ENCODE data around the gene POLR3H.

POLR3H gene

DNA sequence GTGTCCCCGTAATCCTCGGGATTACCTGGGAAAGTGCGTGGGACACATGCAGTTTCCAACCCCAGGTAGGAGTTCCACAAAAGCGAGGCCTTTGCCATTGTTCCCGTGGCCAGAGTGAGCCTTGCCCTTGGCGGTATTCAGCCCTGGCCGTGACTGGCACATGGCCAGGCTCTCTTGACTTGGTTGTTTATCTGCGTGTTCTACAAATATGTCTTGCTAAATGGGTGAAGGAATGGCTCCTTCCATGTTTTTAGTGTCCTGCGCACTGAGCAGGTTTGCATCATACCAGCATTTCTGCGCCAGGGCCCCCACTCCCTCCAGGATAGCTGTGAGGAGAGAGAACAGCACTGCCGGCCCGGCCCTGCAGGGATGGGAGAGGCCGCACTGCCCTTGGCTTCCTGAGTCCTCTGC is 20.0 kb downstream of the POLR3H start:
- DNase-seq (ENCODE audit: low spot score): no peak
- POLR2A ChIA-PET (ENCODE audit: low non-redundant PET): no interaction called here
- peak overlapping the region; percentile 61 for H3K27ac ChIP-seq
- CTCF ChIA-PET: interaction anchor here (1.0 kb wide), 1 partner anchor 14 kb away, joined by 3 read pairs; no protein-coding TSS in a partner anchor
- TF ChIP-seq, protein P1, sequence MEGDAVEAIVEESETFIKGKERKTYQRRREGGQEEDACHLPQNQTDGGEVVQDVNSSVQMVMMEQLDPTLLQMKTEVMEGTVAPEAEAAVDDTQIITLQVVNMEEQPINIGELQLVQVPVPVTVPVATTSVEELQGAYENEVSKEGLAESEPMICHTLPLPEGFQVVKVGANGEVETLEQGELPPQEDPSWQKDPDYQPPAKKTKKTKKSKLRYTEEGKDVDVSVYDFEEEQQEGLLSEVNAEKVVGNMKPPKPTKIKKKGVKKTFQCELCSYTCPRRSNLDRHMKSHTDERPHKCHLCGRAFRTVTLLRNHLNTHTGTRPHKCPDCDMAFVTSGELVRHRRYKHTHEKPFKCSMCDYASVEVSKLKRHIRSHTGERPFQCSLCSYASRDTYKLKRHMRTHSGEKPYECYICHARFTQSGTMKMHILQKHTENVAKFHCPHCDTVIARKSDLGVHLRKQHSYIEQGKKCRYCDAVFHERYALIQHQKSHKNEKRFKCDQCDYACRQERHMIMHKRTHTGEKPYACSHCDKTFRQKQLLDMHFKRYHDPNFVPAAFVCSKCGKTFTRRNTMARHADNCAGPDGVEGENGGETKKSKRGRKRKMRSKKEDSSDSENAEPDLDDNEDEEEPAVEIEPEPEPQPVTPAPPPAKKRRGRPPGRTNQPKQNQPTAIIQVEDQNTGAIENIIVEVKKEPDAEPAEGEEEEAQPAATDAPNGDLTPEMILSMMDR (conservative IDR thresholded peaks at IDR 0.05; ENCODE audit: low read depth): no peak

DNA sequence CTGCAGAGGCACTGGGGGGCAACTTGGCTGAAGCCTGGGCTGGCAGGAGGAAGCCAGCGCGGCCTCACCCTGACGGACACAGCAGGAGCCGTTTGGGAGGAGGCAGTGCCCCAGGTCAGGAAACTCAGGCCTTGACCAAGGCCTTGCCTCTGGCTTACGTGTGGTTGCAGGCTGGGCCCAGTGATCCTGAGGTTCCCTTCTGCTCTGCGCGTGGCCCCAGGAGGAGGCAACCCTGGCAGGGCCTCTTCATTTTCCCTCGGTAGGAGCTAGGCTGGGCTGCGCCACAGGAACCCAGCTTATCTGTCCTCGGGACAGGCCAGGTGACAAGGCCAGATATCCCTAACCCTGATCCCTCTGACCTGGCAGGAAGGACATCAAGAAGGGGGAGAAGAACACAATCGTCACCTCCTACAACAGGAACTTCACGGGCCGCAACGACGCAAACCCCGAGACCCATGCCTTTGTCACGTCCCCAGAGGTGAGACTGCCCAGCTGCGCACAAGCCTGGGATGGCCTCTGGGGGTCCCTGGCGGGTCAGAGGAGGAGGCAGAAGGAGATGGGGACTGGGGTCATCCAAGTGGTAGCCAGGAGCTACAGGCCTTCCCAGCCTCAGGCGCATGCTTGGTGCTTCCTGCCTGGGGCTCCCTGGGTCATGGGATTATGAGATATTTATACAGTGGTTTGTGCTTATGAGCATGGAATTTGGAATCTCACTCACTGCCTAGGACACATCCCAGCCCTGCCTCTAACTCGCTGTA is 20.6 kb downstream of the POLR3H start:
- DNase-seq (ENCODE audit: low spot score): no peak
- peak overlapping the region; percentile 61 for H3K27ac ChIP-seq
- TF ChIP-seq, protein P1 (conservative IDR thresholded peaks at IDR 0.05; ENCODE audit: low read depth): no peak
- ChIA-PET POLR2A (ENCODE audit: low non-redundant PET) (no interaction called here), CTCF (no interaction called here)

DNA sequence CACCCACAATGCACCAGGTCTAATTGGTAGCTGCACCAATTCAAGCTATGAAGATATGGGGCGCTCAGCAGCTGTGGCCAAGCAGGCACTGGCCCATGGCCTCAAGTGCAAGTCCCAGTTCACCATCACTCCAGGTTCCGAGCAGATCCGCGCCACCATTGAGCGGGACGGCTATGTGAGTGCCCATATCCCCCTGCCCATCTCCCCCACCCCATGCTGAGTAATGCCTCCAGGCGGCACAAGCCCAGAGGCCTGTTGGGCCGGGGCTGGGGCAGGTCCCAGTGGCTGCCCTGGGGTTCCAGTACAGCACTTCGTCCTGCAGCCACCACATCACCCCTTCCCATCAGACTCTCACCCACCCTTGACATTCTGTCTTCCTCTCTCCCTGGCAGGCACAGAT is 21.5 kb downstream of the POLR3H start:
- POLR2A ChIA-PET (ENCODE audit: low non-redundant PET): no interaction called here
- TF ChIP-seq, protein P1 (conservative IDR thresholded peaks at IDR 0.05; ENCODE audit: low read depth): no peak
- H3K27ac ChIP-seq: peak overlapping the region; percentile 61
- no peak for DNase-seq (ENCODE audit: low spot score)
- CTCF ChIA-PET: no interaction called here

DNA sequence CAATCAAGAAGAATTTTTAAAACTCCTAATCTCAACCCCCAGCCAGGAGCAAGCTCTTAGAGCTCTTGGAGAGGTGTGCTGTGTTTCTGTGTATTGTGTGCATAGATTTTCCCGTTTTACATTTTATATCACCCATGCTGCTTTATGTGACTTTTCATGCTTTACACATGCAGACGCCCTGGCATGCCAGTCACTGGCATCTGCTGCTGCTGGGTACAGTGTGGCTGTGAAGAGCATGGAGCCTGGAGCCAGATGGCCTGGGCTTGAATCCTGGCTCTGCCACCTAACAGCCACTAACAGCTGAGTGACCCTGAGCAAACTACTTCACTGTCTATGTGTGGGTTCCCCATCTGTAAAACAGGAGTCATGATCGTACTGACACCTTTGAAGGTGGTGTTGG is 23.1 kb downstream of the POLR3H start:
- no peak for DNase-seq (ENCODE audit: low spot score)
- H3K27ac ChIP-seq: peak overlapping the region; percentile 41; the same call in 1 of the 2 replicates
- POLR2A ChIA-PET (ENCODE audit: low non-redundant PET): no interaction called here
- TF ChIP-seq, protein P1 (conservative IDR thresholded peaks at IDR 0.05; ENCODE audit: low read depth): no peak
- CTCF ChIA-PET: interaction anchor here (0.6 to 0.7 kb wide), 2 partner anchors 11 to 117 kb away, joined by 4 to 6 read pairs; no protein-coding TSS in a partner anchor

DNA sequence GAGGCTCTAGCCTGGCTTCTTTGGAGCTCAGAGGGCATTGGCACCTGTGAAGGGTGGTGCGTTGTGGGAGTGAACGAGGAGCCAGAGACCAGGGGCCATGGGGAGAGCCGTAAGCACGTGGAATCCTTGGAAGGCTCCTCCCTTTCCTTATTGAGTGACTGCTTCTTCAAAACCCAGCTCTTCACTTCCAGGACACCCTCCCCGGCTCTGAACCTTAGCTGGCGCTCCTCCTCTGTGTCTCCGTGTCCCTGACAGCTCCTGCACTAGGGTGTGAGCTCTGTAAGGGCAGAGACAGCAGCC is 26.3 kb downstream of the POLR3H start:
- no peak for DNase-seq (ENCODE audit: low spot score)
- ChIA-PET CTCF (interaction anchor here (0.5 to 2.6 kb wide), 7 partner anchors 39 to 234 kb away, joined by 3 to 22 read pairs (median 4); no protein-coding TSS in a partner anchor), POLR2A (ENCODE audit: low non-redundant PET) (no interaction called here)
- peak overlapping the region; percentile 79 for H3K27ac ChIP-seq
- TF ChIP-seq, protein P1 (conservative IDR thresholded peaks at IDR 0.05; ENCODE audit: low read depth): peak; percentile 50; the same call in 1 of the 2 replicates

DNA sequence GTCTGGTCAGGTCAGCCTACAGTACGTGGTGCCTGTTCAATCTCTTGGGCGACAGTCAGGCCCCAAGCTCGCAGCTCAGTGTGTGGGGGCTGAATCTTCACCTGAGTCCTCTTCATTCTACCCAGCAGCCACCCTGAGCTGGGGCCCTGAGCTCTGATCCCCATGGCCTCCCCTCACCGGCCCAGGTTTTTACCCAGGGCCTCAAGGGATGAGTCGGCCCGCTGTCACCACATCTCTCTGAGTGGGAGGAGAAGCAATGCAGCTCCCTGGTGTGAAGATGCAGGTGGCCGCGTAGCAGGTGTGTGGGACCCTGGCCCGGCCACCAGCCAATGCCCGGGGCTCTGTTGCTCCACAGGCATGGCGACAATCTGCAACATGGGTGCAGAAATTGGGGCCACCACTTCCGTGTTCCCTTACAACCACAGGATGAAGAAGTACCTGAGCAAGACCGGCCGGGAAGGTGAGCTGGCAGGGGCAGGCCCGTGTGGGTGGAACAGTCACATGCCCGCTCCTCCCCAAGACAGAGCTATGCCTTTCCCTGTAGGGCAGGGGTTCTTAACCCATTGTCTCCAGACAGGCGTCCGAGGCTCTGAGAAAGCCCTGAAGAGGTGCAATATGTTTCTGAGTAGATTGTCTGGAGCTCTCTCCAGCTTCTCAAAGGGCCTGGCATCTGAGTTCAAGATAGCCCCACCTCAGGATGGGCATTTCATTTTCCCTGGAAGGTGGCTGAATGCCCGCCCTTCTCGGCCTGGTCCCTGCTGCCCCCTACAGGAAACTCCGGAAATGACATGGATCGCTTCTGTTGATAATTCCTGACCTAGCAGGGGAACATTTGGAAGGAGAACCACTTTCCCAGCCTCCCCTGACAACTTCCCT is 26.9 kb downstream of the POLR3H start:
- TF ChIP-seq, protein P1 (conservative IDR thresholded peaks at IDR 0.05; ENCODE audit: low read depth): peak; percentile 86
- ChIA-PET CTCF (interaction anchor here (0.5 to 2.6 kb wide), 7 partner anchors 69 to 233 kb away, joined by 3 to 22 read pairs (median 3); no protein-coding TSS in a partner anchor), POLR2A (ENCODE audit: low non-redundant PET) (interaction anchor here (0.9 kb wide), 1 partner anchor 71 kb away, joined by 3 read pairs; the partner anchor contains the start of gene TOB2)
- DNase-seq (ENCODE audit: low spot score): peak; percentile 52
- H3K27ac ChIP-seq: peak overlapping the region; percentile 79
